Measurements from ENCODE around the gene VWA3B. TPM values are rescaled to one million over a fixed set of nuclear protein-coding genes. Genes with fewer than 3 reads are reported as not detected.
"Not testable (repeated sequence)": the region's sequence is repeated elsewhere in the genome, so short reads cannot be mapped to it uniquely, and the experiment has no call there.

The VWA3B gene
- total and polyA plus RNA-seq, 2 donors from 2014 or later: 0.35 TPM; not detected in 1

- no peak for DNase-seq
- TF ChIP-seq CTCF (IDR thresholded peaks at IDR 0.05; ENCODE audit: borderline replicate concordance, extremely low read depth, insufficient read depth): no peak
- no peak overlapping the region for H3K27ac ChIP-seq (ENCODE audit: low read depth in 2 of 2, low read length in 2 of 2)
- intact Hi-C loops (cut with DNase I): no loop called here
- H3K4me3 ChIP-seq (ENCODE audit: low read length in 3 of 3): no peak overlapping the region
- H3K9ac ChIP-seq (ENCODE audit: low read length in 3 of 3): no peak overlapping the region
- no peaks in the 10 kb centered on the region for H3K36me3 ChIP-seq (ENCODE audit: control insufficient read depth in 2 of 3, insufficient read depth in 3 of 3, low read length in 3 of 3)
- H3K4me1 ChIP-seq (ENCODE audit: control insufficient read depth in 2 of 3, insufficient read depth in 2 of 3, low read depth in 1 of 3, low read length in 3 of 3): no peaks in the 10 kb centered on the region
- no peak for FAIRE-seq
- H3K27me3 ChIP-seq (ENCODE audit: control insufficient read depth, insufficient read depth, low read length): no peaks in the 10 kb centered on the region
- H3K9me3 ChIP-seq (ENCODE audit: control insufficient read depth in 2 of 3, insufficient read depth in 1 of 3, low read length in 3 of 3): no peaks in the 10 kb centered on the region
Observed at GRCh38 chr2:98301469-98301868, 214.5 kb downstream of the VWA3B start.

- H3K27ac ChIP-seq (ENCODE audit: low read depth in 2 of 2, low read length in 2 of 2); H3K27me3 ChIP-seq (ENCODE audit: control insufficient read depth, insufficient read depth, low read length); H3K36me3 ChIP-seq (ENCODE audit: control insufficient read depth in 2 of 3, insufficient read depth in 3 of 3, low read length in 3 of 3); H3K4me3 ChIP-seq (ENCODE audit: low read length in 3 of 3); H3K9me3 ChIP-seq (ENCODE audit: control insufficient read depth in 2 of 3, insufficient read depth in 1 of 3, low read length in 3 of 3); DNase-seq; H3K9ac ChIP-seq (ENCODE audit: low read length in 3 of 3); FAIRE-seq; intact Hi-C loops (cut with DNase I); H3K4me1 ChIP-seq (ENCODE audit: control insufficient read depth in 2 of 3, insufficient read depth in 2 of 3, low read depth in 1 of 3, low read length in 3 of 3): not testable (repeated sequence)
Observed at GRCh38 chr2:98307131-98307696, 220.2 kb downstream of the VWA3B start.

- DNase-seq (no peak), FAIRE-seq (no peak)
- Histone ChIP-seq H3K9ac (ENCODE audit: low read length in 3 of 3) (no peak overlapping the region), H3K27ac (ENCODE audit: low read depth in 2 of 2, low read length in 2 of 2) (no peak overlapping the region), H3K27me3 (ENCODE audit: control insufficient read depth, insufficient read depth, low read length) (no peaks in the 10 kb centered on the region), H3K4me3 (ENCODE audit: low read length in 3 of 3) (no peak overlapping the region), H3K4me1 (ENCODE audit: control insufficient read depth in 2 of 3, insufficient read depth in 2 of 3, low read depth in 1 of 3, low read length in 3 of 3) (no peaks in the 10 kb centered on the region), H3K9me3 (ENCODE audit: control insufficient read depth in 2 of 3, insufficient read depth in 1 of 3, low read length in 3 of 3) (no peaks in the 10 kb centered on the region), H3K36me3 (ENCODE audit: control insufficient read depth in 2 of 3, insufficient read depth in 3 of 3, low read length in 3 of 3) (no peaks in the 10 kb centered on the region)
- intact Hi-C loops (cut with DNase I): no loop called here
- TF ChIP-seq CTCF (IDR thresholded peaks at IDR 0.05; ENCODE audit: borderline replicate concordance, extremely low read depth, insufficient read depth): no peak
Observed at GRCh38 chr2:98308068-98308467, 221.1 kb downstream of the VWA3B start.

GRCh38 chr2:98308532-98308931 is 221.6 kb downstream of the VWA3B start:
- FAIRE-seq (no peak), DNase-seq (no peak)
- no peaks in the 10 kb centered on the region for H3K27me3 ChIP-seq (ENCODE audit: control insufficient read depth, insufficient read depth, low read length)
- H3K27ac ChIP-seq (ENCODE audit: low read depth in 2 of 2, low read length in 2 of 2): no peak overlapping the region
- H3K9me3 ChIP-seq (ENCODE audit: control insufficient read depth in 2 of 3, insufficient read depth in 1 of 3, low read length in 3 of 3): no peaks in the 10 kb centered on the region
- no peaks in the 10 kb centered on the region for H3K36me3 ChIP-seq (ENCODE audit: control insufficient read depth in 2 of 3, insufficient read depth in 3 of 3, low read length in 3 of 3)
- no peak overlapping the region for H3K4me3 ChIP-seq (ENCODE audit: low read length in 3 of 3)
- no peak overlapping the region for H3K9ac ChIP-seq (ENCODE audit: low read length in 3 of 3)
- intact Hi-C loops (cut with DNase I): no loop called here
- no peak for TF ChIP-seq CTCF (IDR thresholded peaks at IDR 0.05; ENCODE audit: borderline replicate concordance, extremely low read depth, insufficient read depth)
- H3K4me1 ChIP-seq (ENCODE audit: control insufficient read depth in 2 of 3, insufficient read depth in 2 of 3, low read depth in 1 of 3, low read length in 3 of 3): no peaks in the 10 kb centered on the region

All from kidney (tissue), 14 donors.